IPS-20b (cell line): ENCODE data around the gene TMCC1.

Experiments used
- H3K27ac ChIP-seq: one replicate; pipeline ENCODE4 v1.5.1; 2013; ENCODE audit warnings: low read length
- H3K27me3 ChIP-seq: 2 replicates; pipeline ENCODE4 v1.6.1; 2013; ENCODE audit warnings: mild to moderate bottlenecking, low read length, inconsistent platforms; ENCODE audit not compliant: insufficient read depth
- H3K36me3 ChIP-seq: 2 replicates; pipeline ENCODE4 v1.6.1; 2013; ENCODE audit warnings: low read depth, mild to moderate bottlenecking, inconsistent platforms, low read length, moderate library complexity; ENCODE audit not compliant: insufficient read depth
- H3K4me1 ChIP-seq: 2 replicates; pipeline ENCODE4 v1.6.1; 2013; ENCODE audit warnings: mild to moderate bottlenecking, control low read depth, inconsistent platforms, low read length, moderate library complexity; ENCODE audit not compliant: insufficient read depth
- H3K4me3 ChIP-seq: 2 replicates; pipeline ENCODE4 v1.5.1; 2013; ENCODE audit warnings: mild to moderate bottlenecking, low read length, inconsistent platforms
- H3K9ac ChIP-seq: 2 replicates; pipeline ENCODE4 v1.6.1; 2013; ENCODE audit warnings: low read depth, mild to moderate bottlenecking, inconsistent platforms, low read length, moderate library complexity
- H3K9me3 ChIP-seq: 2 replicates; pipeline ENCODE4 v1.6.1; 2013; ENCODE audit warnings: mild to moderate bottlenecking, low read depth, low read length, inconsistent platforms; ENCODE audit not compliant: insufficient read depth

TMCC1 gene

GRCh38 chr3:129673012-129673411 is 220.5 kb downstream of the TMCC1 start:
- peaks cover 20% of the 10 kb centered on the region for H3K36me3 ChIP-seq
- no peak overlapping the region for H3K4me3 ChIP-seq
- H3K9me3 ChIP-seq = no peaks in the 10 kb centered on the region
- H3K9ac ChIP-seq = no peak overlapping the region
- no peaks in the 10 kb centered on the region for H3K27me3 ChIP-seq
- H3K27ac ChIP-seq = no peak overlapping the region
- peaks cover 4% of the 10 kb centered on the region; the same call in 1 of the 2 replicates for H3K4me1 ChIP-seq

GRCh38 chr3:129672412-129672811 is 221.1 kb downstream of the TMCC1 start:
- Histone ChIP-seq H3K9ac (no peak overlapping the region), H3K9me3 (no peaks in the 10 kb centered on the region), H3K4me3 (no peak overlapping the region), H3K27me3 (no peaks in the 10 kb centered on the region), H3K36me3 (peaks cover 20% of the 10 kb centered on the region), H3K4me1 (peaks cover 6% of the 10 kb centered on the region; the same call in 1 of the 2 replicates), H3K27ac (no peak overlapping the region)

GRCh38 chr3:129665024-129665768 is 228.3 kb downstream of the TMCC1 start:
- no peak overlapping the region for H3K9ac ChIP-seq
- no peaks in the 10 kb centered on the region for H3K9me3 ChIP-seq
- peaks cover 19% of the 10 kb centered on the region for H3K4me1 ChIP-seq
- H3K27me3 ChIP-seq = no peaks in the 10 kb centered on the region
- peaks cover 11% of the 10 kb centered on the region for H3K36me3 ChIP-seq
- no peak overlapping the region for H3K4me3 ChIP-seq
- no peak overlapping the region for H3K27ac ChIP-seq

GRCh38 chr3:129663930-129664646 is 229.4 kb downstream of the TMCC1 start:
- H3K9me3 ChIP-seq = no peaks in the 10 kb centered on the region
- no peaks in the 10 kb centered on the region for H3K27me3 ChIP-seq
- no peak overlapping the region for H3K4me3 ChIP-seq
- H3K27ac ChIP-seq = no peak overlapping the region
- H3K4me1 ChIP-seq = peaks cover 19% of the 10 kb centered on the region
- H3K9ac ChIP-seq = no peak overlapping the region
- H3K36me3 ChIP-seq = no peaks in the 10 kb centered on the region

- Histone ChIP-seq H3K4me1 (peaks cover 22% of the 10 kb centered on the region), H3K9me3 (no peaks in the 10 kb centered on the region), H3K4me3 (no peak overlapping the region), H3K36me3 (no peaks in the 10 kb centered on the region), H3K9ac (no peak overlapping the region), H3K27me3 (no peaks in the 10 kb centered on the region), H3K27ac (no peak overlapping the region)
Observed at GRCh38 chr3:129663045-129663446, 230.5 kb downstream of the TMCC1 start.

- Histone ChIP-seq H3K4me3 (no peak overlapping the region), H3K27me3 (no peaks in the 10 kb centered on the region), H3K4me1 (peaks cover 26% of the 10 kb centered on the region), H3K9me3 (no peaks in the 10 kb centered on the region), H3K36me3 (no peaks in the 10 kb centered on the region), H3K27ac (no peak overlapping the region), H3K9ac (no peak overlapping the region)
Observed at GRCh38 chr3:129662191-129662608, 231.3 kb downstream of the TMCC1 start.

GRCh38 chr3:129661766-129662165 is 231.7 kb downstream of the TMCC1 start:
- H3K36me3 ChIP-seq = no peaks in the 10 kb centered on the region
- H3K4me1 ChIP-seq = peaks cover 30% of the 10 kb centered on the region
- no peaks in the 10 kb centered on the region for H3K27me3 ChIP-seq
- H3K27ac ChIP-seq = no peak overlapping the region
- H3K4me3 ChIP-seq = no peak overlapping the region
- no peak overlapping the region for H3K9ac ChIP-seq
- H3K9me3 ChIP-seq = no peaks in the 10 kb centered on the region

- Histone ChIP-seq H3K4me3 (no peak overlapping the region), H3K4me1 (peaks cover 16% of the 10 kb centered on the region), H3K36me3 (peaks cover 14% of the 10 kb centered on the region), H3K27ac (no peak overlapping the region), H3K9me3 (no peaks in the 10 kb centered on the region), H3K9ac (no peak overlapping the region; the same call in 1 of the 2 replicates), H3K27me3 (no peaks in the 10 kb centered on the region)
Observed at GRCh38 chr3:129658110-129658843, 235.2 kb downstream of the TMCC1 start.

- H3K4me3 ChIP-seq = no peak overlapping the region
- peaks cover 14% of the 10 kb centered on the region for H3K36me3 ChIP-seq
- no peak overlapping the region; the same call in 1 of the 2 replicates for H3K9ac ChIP-seq
- peaks cover 18% of the 10 kb centered on the region for H3K4me1 ChIP-seq
- H3K27me3 ChIP-seq = no peaks in the 10 kb centered on the region
- H3K27ac ChIP-seq = no peak overlapping the region
- no peaks in the 10 kb centered on the region for H3K9me3 ChIP-seq
Observed at GRCh38 chr3:129657261-129658046, 236.1 kb downstream of the TMCC1 start.

GRCh38 chr3:129656659-129657247 is 236.8 kb downstream of the TMCC1 start:
- H3K4me3 ChIP-seq = no peak overlapping the region
- H3K36me3 ChIP-seq = peaks cover 14% of the 10 kb centered on the region
- H3K27me3 ChIP-seq = no peaks in the 10 kb centered on the region
- H3K9ac ChIP-seq = no peak overlapping the region
- peaks cover 25% of the 10 kb centered on the region for H3K4me1 ChIP-seq
- H3K9me3 ChIP-seq = no peaks in the 10 kb centered on the region
- H3K27ac ChIP-seq = no peak overlapping the region

- Histone ChIP-seq H3K4me3 (no peak overlapping the region), H3K4me1 (peaks cover 33% of the 10 kb centered on the region), H3K27ac (no peak overlapping the region), H3K27me3 (no peaks in the 10 kb centered on the region), H3K9me3 (no peaks in the 10 kb centered on the region), H3K36me3 (peaks cover 14% of the 10 kb centered on the region), H3K9ac (no peak overlapping the region)
Observed at GRCh38 chr3:129655291-129655700, 238.2 kb downstream of the TMCC1 start.
